PFSK-1 (cell line): Measurements from ENCODE around the gene CD302.

ENCODE experiments used
- POLR2AphosphoS5 ChIP-seq: IDR thresholded peaks from 2 replicates; pipeline ENCODE4 v1.6.1; 2012; ENCODE audit warnings: low read depth, mild to moderate bottlenecking, control low read depth, low read length, moderate library complexity
- REST ChIP-seq, 2 experiments: IDR thresholded peaks; 2 replicates each; pipeline versions ENCODE4 v1.6.1 to v1.8.0; 2011 to 2012; ENCODE audit warnings: low read depth in 2 of 2, low read length in 2 of 2, control low read depth in 1 of 2, inconsistent platforms in 1 of 2, mild to moderate bottlenecking in 1 of 2, moderate library complexity in 1 of 2; ENCODE audit not compliant: insufficient read depth in 1 of 2
- SIN3A ChIP-seq: IDR thresholded peaks from 2 replicates; pipeline ENCODE4 v1.6.1; 2012; ENCODE audit warnings: mild to moderate bottlenecking, low read length, moderate library complexity, borderline replicate concordance; ENCODE audit not compliant: insufficient read depth

GRCh38 chr2:159802673-159803072 lies 4.7 kb upstream of the CD302 start:
- TF ChIP-seq POLR2AphosphoS5, result no peak
- TF ChIP-seq REST (IDR thresholded peaks at IDR 0.05; ENCODE audit: insufficient read depth in 1 of 2, low read depth in 2 of 2, low read length in 2 of 2), result no peak
- no peak for TF ChIP-seq SIN3A
